ENCODE results near the gene MBD6.

The MBD6 gene, protein sequence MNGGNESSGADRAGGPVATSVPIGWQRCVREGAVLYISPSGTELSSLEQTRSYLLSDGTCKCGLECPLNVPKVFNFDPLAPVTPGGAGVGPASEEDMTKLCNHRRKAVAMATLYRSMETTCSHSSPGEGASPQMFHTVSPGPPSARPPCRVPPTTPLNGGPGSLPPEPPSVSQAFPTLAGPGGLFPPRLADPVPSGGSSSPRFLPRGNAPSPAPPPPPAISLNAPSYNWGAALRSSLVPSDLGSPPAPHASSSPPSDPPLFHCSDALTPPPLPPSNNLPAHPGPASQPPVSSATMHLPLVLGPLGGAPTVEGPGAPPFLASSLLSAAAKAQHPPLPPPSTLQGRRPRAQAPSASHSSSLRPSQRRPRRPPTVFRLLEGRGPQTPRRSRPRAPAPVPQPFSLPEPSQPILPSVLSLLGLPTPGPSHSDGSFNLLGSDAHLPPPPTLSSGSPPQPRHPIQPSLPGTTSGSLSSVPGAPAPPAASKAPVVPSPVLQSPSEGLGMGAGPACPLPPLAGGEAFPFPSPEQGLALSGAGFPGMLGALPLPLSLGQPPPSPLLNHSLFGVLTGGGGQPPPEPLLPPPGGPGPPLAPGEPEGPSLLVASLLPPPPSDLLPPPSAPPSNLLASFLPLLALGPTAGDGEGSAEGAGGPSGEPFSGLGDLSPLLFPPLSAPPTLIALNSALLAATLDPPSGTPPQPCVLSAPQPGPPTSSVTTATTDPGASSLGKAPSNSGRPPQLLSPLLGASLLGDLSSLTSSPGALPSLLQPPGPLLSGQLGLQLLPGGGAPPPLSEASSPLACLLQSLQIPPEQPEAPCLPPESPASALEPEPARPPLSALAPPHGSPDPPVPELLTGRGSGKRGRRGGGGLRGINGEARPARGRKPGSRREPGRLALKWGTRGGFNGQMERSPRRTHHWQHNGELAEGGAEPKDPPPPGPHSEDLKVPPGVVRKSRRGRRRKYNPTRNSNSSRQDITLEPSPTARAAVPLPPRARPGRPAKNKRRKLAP

DNA sequence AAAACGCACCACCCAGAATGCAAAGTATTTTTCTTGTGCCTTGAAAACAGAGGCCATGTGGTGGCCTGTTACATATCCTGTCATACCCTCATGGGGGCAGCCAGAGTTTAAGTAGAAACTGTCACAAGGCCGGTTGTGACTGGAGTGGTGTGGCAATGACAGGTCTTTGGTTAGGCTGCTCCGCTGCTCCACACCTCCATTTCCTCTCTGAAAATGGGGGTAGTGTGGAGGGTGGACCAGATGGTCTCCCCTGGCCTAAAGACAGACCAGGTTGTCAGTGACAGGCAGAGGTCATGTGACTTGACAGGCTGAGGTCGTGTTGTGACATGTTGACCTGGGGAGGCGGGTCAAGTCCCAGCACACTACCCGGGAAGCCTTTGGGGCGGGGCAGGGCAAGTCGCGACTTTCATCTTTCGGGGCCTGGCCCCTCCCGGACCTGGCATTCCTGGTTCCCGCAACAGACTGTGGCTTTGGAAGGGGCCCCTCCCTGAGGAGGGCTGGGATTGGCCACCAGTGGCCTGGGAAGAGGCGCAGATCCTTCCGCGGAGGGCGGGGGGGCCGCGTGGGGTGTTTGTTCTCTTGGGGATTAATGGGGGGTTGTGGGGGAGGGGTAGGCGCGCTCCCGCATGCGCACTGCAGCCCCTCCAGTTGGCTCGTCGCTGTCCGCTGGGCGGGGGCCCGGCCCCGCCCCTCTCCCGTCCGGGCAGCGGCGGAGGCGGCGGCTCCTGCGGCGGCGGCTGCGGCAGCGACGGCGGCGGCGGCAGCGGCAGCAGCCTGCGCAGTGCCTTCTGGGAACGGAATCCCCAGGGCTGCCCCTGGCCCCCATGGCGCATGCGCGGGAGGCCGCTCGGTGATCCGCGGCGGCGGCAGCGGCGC lies at the start of gene MBD6:
MBD6 (plus strand) TSS at position 814 of the 876 bp plus-strand sequence. CDS start 1,480 bp downstream, outside the sequence.
- in situ Hi-C loops (cut with MboI; ENCODE audit: low sequenced_read_pairs), result no loop called here

DNA sequence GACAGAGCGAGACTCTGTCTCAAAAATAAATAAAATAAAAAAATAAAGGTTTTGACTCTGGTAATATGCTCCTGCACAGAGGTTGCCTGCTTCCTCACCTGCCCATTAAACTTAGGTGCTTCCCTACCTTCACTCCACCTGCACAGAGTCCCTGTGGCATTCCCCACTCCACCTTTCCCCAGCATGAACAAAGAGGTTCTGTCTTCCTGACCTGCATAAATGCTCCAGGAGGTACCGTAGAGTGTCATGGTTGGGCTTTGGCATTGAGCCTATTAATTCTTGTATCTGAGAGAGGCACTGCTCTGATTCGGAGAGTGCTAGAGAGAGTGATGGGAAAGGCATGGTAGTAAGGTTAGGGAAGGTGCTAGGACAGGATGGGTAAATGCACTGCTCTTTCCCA lies 49.2 kb upstream of the MBD6 start:
- in situ Hi-C loops (cut with MboI; ENCODE audit: low sequenced_read_pairs), result no loop called here

DNA sequence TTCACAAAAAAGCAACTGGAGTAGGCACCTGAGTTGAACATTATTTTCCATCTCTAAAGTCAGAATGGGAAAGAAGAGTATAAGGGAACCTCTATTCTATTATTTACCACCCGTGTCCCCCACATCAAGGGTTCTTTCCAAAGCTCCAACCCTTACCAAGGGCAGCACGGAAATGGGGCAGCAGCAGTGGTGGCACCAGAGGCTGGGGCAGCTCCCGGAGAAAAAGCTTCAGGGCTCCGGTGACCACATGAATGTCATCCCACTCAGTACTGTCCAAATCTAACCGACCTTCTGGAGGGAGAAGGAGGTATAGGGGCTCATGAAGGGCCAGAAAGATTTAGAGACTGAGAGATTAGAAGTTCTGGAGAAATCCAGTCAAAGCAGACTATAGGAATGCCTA lies 48.7 kb upstream of the MBD6 start:
- in situ Hi-C loops (cut with MboI; ENCODE audit: low sequenced_read_pairs), result no loop called here

DNA sequence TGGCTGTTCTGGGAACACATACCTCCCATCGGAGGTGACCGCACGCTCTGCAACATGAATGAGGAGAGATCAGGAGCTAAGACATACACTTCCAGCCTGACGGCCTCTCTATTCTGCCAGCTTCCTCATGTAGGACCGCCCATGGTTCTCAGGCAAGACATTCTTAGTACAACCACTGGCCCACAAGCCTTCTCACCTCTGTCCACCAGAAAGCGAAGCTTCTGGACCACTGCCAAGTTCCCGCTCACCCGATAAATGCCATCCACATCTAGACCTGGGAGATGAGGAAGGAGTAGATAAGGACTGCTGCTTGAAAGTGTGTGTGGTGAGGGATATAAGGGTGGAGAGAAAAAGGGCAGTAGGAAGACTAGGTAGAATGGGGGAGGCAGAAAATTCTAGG lies 48.2 kb upstream of the MBD6 start:
- in situ Hi-C loops (cut with MboI; ENCODE audit: low sequenced_read_pairs), result no loop called here

DNA sequence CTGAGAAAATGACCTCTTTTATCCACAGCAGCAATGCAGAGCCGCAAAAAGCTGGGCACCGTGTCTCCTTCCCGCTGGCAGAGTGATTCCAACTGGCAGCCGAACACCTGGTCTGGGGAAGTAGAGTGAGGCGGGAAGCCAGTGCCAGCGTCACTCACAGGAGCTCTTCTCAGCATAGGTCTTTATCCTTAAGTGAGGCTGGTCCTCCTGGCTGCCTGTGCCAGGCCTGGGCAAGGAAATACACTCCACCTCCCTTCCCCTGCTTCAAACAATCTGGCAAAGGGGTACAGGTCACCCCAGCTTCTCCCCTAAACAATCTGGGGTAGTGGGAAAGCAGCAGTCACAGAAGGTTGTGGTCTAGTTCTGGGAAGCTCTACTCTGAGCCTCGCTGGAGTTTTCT lies 47.8 kb upstream of the MBD6 start:
- in situ Hi-C loops (cut with MboI; ENCODE audit: low sequenced_read_pairs), result no loop called here

DNA sequence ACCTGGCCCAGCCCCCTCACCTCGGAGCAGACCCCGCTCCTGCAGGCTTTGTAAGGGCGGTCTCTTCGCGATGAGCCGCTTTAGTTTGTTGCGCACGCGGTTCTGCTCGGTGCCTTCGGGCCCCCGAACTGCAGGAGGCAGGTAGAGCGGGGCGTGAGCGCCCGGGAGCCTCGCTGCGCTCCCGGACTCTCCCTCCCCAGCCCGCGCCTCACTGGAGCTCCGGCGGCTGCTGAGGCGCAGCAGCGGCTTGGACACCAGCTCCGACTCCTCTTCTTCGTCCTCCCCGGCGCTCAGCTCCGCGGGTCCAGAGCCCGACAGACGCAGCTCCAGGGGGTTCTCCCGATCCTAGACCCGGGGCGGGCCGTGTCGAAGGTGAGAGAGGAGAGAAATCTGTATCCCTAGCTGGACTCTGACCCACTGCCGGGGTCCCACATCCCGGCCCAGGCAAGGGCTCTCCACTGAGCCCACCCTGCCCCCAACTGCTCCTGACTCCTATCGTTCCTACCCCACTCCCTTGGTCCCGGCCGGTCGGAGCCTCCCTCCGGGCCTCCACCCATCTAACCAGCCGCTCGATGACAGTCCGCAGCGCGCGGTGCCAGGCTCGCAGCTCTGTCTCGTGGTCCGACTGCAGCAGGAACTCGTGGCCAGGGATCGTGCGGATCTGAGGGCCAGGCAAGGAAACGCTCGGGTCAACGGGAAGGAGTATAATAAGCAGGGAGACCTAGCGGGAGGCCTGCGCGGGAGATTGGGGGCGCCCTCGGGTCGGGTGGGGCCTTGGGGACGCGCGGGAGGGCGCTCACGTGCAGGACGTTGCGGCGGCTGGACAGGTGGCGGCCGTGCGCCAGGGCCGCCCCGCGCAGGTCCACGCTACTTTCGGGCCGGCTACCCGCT lies 47.1 kb upstream of the MBD6 start:
- in situ Hi-C loops (cut with MboI; ENCODE audit: low sequenced_read_pairs), result no loop called here

DNA sequence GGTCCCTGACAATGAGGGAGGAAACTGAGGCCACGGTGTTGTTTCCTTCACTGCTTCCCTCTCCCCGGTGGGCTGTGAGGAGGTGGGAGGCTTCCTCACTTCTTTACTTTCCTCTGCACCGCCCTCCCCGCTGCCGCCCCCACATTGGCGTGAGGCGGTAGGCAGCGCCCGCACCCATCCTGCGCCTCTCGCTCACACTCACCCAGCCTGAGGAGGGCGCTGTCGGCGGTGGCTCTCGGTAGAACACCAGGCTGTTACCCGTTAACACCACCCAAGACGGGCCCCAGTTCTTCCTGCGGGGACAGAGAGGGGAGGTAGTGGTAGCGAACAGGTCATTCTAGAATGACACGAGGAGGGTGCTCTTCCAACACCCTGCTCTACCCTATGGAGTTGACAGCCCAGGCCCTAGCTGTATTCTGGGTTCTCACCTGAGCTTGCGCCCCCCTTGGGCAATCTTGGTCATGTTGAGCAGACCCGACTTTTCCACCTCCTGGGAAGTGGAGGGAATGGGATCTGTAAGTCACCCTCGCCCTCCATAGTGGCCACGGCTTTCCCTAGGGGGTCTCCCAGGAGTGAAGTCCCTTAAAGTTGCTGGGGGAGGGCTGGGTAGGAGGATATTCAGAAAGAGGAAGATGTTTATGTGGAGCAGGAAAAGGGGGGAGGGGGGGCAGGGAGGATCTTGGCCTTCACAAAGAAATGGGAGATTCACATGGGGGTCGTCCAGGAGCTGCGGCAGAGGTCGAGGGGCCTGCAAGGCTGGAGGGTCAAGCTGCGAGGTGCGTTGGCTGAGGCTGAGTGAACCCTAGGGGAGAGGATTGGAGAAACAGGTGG lies 46.2 kb upstream of the MBD6 start:
- in situ Hi-C loops (cut with MboI; ENCODE audit: low sequenced_read_pairs), result no loop called here

DNA sequence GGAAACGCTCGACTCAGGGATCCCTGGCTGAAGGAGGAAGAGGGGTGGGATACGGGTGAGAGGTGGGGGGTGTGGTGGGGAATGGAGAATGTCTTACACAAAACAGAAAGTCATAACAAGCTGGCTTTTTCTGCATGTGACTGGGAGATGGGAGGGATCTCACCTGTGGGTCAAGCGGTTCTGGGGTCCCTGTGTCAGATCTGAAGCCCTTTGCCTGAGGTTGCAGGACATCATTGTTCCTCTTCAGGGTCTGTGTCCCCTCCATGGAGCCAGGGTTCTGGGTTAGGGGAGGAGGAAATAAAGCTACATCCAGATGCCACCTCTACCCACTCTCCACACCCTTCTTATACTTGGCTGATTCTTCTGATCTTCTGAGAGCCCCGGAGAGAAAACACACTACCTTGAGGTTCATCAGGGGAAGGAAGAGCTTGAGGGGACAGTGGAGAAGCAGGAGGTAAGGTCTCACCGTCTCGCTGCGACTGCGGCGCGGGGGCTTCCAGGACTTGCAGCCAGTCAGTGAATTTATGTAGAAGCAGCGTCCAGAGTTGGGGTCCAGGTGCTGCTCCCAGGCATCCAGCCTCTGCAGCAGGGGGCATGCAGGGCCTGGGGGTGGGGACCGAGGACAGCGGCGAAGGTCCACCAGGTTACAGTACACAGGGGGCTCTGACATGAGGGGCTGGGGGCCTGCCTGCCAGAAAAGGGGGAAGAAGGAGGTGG lies 45.5 kb upstream of the MBD6 start:
- in situ Hi-C loops (cut with MboI; ENCODE audit: low sequenced_read_pairs), result no loop called here

DNA sequence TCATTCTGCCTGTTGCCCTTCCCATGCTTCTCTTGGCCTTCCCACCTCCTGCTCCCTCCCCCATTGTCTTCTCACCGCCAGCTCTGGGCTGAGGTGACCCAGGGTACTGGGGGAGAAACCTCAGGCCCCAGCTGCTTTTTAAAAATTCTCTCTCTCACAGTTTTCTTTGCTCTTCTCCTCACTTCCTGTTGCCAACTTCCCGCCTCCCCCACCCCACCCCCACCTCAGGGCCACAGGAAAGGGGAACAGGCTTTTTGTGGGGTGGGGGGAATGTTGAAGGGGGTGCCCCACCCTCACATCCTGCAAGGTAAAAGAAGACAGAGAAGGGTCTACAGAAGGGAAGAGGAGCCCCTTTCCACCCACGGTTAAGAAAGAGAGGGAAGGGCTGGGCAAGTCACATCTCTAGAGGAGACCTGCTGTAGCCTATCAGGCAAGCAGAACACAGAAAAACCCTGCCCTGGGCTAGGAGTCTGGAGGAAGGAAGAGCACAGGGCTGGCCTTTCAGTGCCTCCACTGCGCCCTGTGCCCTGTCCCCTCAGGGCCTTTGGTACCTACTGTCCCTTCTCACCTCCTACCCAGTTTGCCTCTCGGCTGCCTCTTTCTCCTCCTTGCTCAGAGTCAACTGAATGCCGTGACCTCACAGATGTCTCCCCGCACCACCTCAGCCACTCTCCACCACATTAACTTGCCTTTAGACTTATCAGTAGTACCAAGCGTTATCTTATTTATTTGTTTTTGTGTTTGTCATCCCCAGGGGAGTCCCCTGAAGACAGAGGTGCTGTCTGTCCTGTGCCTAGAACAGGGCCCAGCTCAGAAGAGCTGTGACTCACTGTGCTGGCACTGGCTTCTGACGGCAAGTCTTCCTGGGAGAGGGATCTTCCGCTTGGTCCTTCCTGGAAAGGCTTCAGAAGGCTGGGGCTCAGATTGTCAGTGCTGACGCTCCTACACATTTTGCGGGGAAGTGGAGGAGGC lies 44.6 kb upstream of the MBD6 start:
- in situ Hi-C loops (cut with MboI; ENCODE audit: low sequenced_read_pairs), result no loop called here

DNA sequence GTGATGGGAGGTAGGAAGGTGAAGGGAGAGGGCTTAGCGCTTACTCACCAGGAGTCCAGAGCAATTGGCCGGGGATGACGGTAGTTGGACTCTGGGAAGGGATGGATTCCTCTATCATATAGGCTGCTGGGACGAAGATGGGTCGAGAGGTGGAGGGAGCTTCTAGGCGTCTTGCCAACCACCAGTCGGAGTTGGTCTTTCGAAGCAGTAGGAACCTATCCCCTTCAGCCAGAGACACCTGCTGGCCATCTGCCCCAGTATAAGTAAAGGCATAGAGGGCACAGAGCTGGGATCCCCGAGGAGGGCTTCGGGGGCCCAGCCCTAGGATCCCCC lies 43.6 kb upstream of the MBD6 start:
- in situ Hi-C loops (cut with MboI; ENCODE audit: low sequenced_read_pairs), result no loop called here

DNA sequence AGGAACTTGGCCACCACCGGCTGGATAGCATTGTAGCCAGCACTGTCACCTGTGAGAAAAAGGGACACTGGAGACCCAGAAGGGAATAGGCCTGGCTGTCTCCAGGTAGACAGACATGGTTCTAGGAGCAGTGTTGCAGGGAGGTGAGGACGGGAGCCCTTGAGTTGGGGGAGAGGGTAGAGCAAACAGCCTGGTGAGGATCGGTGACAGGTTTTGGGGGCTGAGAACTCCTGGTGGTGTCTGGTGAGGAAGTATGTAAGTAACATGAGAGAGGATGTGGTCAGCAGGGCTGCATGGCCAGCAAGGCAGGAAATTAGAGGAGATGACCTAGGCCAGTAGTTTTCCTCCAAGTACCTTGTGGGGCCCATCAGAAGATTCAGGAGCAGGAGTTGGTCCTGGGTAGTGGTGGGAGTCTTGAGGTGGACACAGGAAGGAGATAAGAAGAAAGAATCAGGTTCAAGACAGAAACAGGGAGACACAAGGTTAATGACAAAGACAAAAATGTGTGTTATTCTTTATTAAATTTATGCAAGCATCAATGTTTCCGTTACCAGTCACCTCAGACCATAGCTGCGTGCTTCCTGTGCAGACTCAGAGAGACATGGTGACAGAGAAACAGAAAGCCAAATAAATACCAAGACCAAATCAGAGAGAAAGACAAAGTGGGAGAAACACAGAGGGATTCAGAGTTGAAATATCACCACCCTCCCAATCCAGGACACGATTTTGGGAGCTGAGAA lies 43.1 kb upstream of the MBD6 start, which contains the start of gene ARHGAP9:
ARHGAP9 (minus strand) TSS at position 491 of the 740 bp plus-strand sequence; CDS start at position 31, 460 bp downstream.
- in situ Hi-C loops (cut with MboI; ENCODE audit: low sequenced_read_pairs), result no loop called here

DNA sequence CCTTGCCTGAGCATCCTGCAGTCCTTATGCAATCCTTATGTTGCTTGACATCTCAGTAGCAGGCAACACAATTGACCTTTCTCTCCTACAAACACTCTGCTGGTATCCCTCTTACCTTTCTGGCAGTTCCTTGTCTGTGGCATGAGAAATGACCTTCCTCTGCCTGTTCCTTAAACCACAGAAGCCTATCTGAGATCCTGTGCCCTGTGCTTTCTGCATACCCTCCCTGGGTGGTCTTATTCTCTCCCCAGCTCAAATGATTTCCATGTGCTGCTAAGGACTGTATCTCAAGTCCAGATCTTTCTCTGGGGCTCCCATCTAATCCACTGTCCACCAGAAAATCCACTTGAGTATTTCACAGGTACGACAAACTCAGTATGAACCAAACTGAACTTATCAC lies 41.0 kb upstream of the MBD6 start:
- in situ Hi-C loops (cut with MboI; ENCODE audit: low sequenced_read_pairs), result no loop called here

DNA sequence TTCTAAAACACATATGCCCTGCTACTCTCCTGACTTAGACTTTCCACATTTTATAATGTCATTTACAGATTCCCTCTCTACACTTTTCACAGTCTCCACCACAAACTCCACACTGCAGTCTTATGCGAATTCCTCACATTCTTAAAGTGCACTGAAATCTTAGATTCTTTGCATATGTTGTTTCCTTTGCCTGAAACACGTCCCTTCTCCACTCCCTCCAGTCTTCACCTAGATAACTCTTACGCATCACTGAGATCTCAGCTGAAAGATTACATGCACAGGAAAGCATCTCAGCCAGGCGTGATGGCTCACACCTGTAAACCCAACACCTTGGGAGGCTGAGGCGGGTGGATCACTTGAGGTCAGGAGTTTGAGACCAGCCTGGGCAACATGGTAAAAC lies 39.2 kb upstream of the MBD6 start:
- in situ Hi-C loops (cut with MboI; ENCODE audit: low sequenced_read_pairs), result no loop called here

DNA sequence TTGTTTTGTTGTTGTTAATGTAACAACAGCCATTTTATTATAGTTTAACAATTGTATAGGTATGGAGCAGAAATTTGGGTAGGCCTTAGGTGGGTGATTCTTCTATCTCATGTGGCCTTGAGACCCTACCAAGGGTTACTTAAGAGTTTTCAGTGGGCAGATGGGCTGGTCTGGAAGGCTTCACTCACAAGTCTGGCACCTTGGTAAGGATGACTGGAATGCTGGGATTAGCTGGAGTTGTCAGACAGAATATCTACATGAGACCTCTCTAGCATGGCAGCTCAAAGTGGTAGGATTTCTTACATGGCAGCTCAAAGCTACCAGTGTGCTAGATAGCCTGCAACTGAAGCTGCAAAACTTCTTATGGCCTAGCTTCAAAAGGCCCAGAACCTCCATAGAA lies 36.9 kb upstream of the MBD6 start:
- in situ Hi-C loops (cut with MboI; ENCODE audit: low sequenced_read_pairs), result no loop called here

DNA sequence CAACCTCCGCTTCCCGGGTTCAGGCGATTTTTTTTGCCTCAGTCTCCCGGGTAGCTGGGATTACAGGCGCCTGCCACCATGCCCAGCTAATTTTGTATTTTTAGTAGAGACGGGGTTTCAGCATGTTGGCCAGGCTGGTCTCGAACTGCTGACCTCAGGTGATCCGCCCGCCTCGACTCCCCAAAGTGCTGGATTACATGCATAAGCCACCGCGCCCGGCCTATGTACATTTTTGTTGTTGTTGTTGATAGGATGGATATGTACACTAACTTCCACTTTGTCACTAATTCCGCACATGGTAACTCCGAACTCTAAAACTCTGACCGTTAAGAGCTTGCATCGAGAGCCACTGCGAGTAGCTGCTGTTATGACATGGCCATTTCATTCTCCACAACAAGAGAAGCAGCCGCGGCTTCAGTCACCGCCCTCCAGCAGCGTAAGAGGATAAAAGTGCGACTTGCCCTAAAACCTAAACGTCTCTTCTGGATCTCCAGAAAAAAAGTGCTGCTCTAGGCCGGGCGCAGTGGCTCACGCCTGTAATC lies 35.5 kb upstream of the MBD6 start:
- in situ Hi-C loops (cut with MboI; ENCODE audit: low sequenced_read_pairs), result no loop called here
